Inferior parietal cortex (tissue), 1 donor: Measurements from ENCODE around the gene C1orf87.

Source experiments
- DNase-seq: peaks from one replicate; pipeline ENCODE4 v3.0.0-alpha.2; 2016; ENCODE audit errors: extremely low spot score

Gene C1orf87

GRCh38 chr1:60073605-60074278 lies at the start of gene C1orf87:
C1orf87 (minus strand) TSS chr1:60073770; CDS start chr1:60072643, 1,127 bp downstream.
- DNase-seq, result no peak

DNA sequence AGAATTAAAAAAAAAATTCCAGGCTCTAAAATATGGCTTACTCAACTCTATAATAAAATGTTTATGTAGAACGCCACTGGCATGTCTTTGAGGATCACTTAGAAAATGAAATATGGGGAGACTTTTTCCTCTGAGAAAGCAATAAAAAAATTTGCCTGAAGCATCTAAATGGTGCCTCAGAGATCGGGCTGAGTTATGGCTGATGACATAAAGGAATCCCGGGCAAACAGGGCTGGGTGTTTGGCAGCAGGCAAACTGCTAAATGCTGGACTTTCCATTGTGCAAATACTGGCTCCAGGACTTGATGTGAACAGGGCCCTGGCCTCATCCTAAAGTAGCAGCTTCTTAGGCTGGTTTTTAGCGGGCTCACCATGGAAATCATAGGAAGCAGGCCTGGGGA lies 44.5 kb upstream of the C1orf87 start:
- no peak for DNase-seq

- no peak for DNase-seq
Measured at GRCh38 chr1:60114745-60115318, 41.3 kb upstream of the C1orf87 start.

- DNase-seq, result no peak
Measured at GRCh38 chr1:60113596-60113995, 40.0 kb upstream of the C1orf87 start.

DNA sequence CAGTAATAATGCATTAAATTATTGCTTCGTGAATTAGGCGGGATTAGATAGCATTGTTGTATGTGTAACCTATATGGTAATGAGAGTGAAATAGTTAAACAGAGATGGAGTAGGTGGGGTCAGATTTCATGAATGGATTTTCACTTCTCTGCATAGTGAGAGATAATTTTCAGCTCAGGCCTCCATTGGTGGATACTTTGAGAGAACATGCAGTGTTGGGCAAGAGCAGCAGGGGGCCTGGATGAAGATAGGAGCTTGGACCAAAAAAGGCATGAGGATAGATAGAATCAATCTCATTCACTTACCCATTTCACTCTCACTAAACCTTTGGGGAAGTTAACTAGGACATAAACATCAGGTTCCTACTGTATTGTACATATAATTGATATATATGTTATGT lies 39.5 kb upstream of the C1orf87 start:
- DNase-seq, result no peak

DNA sequence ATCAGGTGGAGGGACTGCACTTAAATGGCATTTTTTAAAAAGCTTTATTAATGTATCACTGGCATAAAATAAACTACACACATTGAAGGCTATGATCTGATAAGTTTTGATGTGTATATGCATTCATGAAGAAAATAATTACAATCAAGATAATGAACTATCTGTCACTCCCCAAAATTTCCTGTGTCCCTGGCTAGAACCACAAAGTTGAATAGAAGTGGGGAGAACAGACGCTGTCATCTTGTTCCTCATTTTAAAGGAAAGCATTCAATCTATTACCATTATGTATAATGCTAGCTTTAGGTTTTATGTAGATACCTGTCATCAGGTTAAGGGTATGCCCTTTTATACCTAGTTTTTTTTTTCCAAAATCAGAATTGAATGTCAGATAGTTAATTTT lies 38.1 kb upstream of the C1orf87 start:
- no peak for DNase-seq

DNA sequence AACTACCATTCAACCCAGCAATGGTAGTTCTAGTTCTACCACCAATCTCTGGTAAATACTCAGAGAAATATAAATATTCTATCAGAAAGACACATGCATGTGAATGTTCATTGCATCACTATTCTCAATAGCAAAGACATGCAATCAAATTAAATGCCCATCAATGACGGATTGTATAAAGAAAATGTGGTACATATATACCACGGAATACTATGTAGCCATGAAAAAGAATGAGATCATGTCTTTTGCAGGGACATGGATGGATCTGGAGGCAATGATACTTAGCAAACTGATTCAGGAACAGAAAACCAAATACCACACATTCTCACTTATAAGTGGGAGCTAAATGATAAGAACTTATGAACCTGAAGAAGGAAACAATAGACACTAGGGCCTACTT lies 37.5 kb upstream of the C1orf87 start:
- no peak for DNase-seq

GRCh38 chr1:60108196-60108595 lies 34.6 kb upstream of the C1orf87 start:
- no peak for DNase-seq

DNA sequence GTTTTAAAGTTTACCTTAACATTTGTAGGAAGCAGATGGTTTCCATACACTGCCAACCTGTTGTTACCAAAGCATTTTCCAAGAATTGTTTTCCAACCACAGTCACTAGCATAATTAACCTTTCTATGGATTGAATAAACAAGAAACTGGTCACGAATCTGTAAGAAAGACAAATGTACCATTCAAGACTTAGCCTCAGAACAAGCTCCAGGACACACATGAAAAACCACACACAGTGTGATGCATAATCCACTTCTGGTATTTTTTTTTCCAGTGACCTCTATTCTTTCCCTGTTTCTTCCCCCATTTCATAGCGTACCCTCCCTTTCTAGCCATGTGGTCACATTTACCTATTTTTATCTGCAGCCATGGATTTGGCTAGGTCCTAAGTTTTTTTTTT lies 29.6 kb upstream of the C1orf87 start:
- no peak for DNase-seq

DNA sequence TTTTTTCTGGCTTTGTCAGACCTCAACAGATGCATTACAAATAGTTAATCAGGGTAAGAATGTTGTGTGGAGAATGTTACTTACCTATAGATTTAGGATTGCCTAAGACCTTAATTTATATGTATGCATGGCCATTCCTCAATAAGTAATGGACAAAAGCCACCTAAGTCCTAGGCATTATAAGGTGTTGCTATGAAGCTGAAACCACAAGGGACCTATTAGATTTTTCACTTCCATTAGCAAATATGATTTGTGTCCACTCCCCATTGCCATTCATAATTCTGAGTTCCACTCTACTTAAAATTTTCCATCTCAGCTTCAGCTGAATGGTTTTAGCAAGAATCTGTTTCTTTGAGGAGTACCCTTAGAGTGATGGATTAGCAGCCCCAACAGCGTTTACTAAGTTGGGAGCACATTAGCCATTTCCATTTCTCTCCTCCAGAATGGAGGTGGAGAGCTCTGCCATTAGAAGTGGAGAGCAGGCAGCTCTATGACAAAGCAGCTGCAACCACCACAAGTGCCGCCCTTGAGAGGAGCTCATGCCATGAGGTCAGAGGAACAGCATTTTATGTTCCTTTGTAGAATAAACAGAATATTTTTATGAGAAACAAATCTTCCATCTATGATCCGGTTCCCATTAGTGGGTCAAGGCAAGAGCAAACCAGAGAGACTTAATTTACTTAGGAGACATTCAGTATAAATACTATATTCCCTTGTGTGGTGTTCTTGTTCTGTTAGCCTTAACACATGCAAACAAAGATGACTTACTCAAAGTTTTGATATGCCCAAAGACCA lies 28.9 kb upstream of the C1orf87 start:
- DNase-seq, result no peak

DNA sequence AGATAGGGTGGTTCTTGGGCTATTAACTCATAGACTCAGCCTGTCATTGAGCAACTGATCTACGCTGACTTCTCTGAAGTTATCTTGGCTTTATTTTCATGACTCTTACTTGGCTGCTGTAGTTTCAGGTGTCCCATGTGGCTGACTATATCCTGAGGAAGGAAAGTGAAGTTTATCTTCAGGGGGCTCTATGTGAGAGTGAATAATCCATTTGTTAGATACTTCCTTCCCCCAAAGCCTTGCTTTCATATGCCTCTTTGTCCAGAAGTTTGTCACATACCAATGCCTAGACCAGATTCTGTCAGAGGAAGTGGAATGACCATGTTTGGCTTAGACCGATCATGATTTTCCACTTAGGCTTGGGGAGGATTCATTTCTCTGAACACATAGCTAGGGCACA lies 27.9 kb upstream of the C1orf87 start:
- DNase-seq, result no peak

DNA sequence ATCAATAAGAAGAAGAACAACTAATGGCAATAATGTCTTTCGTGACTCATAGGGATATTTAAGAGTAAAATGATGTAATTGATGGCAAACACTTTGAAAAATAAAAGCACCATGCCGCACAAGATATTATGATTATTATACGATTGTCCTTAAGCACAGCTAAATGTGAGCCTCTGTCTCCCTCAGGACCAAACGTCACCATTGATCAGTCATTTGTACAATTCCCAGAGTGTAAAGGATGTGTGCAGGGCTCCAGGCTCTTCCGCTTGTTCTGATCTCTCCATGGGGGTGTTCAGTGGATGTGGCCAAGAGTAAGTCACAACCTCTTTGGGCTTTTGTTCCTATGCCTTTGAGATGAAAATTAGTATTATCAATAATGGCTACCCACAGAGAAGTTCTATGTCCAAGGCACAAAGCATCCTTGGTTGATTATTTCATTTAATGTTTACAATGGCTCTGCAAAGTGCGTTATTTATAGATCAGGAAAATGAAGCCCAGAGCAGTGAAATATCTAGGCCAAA lies 17.7 kb upstream of the C1orf87 start:
- DNase-seq, result no peak

- no peak for DNase-seq
Measured at GRCh38 chr1:60090655-60091054, 17.1 kb upstream of the C1orf87 start.

- DNase-seq, result peak; percentile 24
Measured at GRCh38 chr1:60088620-60089155, 15.1 kb upstream of the C1orf87 start.

DNA sequence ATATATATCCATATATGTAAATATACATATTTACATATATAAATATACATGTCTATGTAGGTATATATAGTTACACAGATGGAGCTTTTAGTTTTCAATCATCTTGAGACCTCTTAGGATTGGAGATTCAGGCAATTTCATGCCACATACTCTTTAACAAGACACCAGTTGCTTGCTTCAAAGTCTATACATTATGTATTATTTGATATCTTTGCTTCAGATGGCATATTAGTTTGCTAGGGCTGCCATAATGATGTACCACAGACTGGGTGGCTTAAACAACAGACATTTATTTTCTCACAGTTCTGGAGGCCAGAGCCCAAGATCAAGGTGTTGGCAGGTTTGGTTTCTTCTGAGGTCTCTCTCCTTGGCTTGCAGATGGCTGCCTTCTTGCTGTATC lies 14.1 kb upstream of the C1orf87 start:
- DNase-seq, result no peak

- DNase-seq, result no peak
Measured at GRCh38 chr1:60078182-60078581, 4.6 kb upstream of the C1orf87 start.

DNA sequence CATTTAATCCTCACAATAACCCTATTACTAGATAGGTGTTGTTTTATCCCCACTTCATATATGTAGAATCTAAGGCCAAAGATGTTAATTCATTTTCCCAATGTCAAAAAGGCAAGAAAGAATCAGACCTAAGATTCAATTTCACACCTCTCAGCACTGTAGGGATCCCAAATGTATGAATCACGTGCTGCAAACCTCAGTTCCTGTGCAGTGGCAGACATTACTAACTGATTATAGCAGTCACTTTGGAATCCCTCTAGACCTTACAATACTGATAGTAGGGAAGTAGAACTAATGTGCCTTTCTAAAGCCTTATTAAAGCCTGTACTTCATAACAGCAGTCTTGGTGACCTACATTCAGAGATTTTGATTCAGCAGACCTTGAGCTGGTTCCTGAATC lies 2.3 kb downstream of the C1orf87 start:
- no peak for DNase-seq

DNA sequence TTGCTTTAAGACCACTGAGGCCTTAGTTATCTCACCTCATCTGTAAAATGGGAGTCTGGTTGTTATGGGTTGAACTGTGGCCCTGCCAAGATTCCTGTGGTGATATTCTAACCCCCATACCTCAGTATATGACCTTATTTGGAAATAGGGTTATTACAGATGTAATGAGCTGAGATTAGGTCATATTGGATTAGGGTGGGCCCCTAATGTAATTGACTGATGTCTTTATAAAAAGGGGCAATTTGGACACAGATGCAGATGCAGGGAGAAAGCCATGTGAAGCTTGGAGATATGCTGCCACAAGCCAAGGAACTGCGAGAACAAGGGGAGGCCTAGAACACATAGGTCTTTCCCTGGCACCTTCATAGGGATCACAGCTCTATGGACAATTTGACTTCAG lies 3.9 kb downstream of the C1orf87 start:
- DNase-seq, result no peak

DNA sequence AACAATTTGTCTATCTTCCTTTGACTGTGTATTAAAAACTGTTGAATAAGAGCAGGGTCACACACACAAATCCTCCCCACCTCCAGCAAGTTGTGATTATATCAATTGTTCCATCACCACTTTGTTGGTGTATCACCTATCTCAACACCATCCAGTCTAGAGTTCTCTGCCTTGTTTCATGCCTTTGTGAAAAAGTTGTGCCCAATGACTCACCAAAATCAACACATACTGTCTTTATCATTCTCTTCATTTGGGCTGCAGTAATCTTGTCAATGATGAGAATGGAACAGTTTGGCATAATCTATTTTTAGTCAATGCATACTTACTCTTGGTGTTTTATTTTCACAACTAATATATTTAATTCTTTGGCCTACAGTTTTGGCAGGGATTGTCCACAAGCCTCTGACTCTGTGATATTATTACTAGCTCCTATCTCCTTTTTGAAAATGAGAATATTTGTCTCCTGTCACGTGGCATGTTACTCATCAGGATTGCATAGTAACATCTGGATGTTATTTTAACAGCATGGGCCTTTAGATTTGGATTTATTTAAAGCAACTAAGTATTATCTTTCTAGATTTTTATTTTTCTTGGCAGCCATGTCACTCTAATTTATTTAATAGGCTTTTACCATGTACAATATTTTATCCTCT lies 5.1 kb downstream of the C1orf87 start:
- DNase-seq, result no peak

DNA sequence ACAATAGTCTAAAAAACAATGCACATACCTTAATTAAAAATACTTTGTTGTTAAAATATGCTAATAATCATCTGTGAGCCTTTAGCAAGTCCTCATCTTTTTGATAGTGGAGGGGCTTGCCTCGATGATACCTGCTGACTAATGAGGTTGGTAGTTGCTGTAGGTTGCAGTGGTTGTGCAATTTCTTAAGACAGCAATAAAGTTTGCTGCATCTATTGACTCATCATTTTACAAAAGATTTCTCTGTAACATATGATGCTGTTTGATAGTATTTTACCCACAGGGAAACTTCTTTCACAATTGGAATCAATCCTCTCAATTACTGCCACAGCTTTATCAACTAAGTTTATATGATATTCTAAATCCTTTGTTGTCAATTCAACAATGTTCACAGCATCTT lies 7.6 kb downstream of the C1orf87 start:
- no peak for DNase-seq

GRCh38 chr1:60065199-60065598 lies 8.4 kb downstream of the C1orf87 start:
- DNase-seq, result no peak

- no peak for DNase-seq
Measured at GRCh38 chr1:60063561-60063960, 10.0 kb downstream of the C1orf87 start.
